ENCODE results near the gene FREY1. TPM values are rescaled to one million over a fixed set of nuclear protein-coding genes. Genes with fewer than 3 reads are reported as not detected.
A peak's percentile ranks its signal among the peaks of the same experiment; 100 is the strongest.

Gene FREY1
- total and polyA plus RNA-seq, 2 of the 8 experiments (the other 6 are each of a cell fraction or from before 2014, with no cell fraction given) = 0.32 to 1.1 TPM

DNA sequence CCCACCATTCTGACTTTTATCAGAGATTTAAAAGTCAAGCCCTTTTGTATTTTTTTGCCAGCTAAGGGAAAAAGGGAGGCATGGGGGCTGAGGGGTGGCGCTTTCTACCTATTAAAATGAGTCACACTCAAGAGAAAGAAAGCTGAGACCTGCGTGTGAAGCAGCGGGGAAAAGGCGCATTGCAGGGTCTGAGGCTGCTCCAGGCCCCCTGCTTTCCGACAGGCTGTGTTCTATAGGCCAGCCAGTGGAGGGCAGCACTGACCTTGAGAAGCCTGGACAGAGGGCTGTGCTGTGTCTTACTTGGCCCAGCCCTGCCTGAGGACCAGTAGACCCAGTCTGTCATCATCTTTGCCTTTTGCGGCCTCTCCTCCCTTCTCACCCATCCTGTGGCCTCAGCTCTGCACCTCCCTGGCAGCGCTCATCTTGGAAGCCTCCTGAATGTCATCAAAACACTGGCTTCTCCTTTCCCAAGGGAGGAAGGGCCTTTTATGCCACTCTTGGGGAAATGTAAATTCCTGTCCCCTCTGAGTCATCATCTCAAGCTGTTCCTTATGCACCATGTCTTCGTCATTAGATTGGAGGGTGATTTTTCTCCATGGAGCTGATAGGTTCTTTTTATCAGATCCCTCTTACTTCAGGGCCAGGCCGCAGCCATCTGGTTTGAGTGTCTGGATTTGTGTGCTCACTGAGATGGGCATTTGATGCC lies 34.3 kb downstream of the FREY1 start (continued):
- TF ChIP-seq, protein P1, sequence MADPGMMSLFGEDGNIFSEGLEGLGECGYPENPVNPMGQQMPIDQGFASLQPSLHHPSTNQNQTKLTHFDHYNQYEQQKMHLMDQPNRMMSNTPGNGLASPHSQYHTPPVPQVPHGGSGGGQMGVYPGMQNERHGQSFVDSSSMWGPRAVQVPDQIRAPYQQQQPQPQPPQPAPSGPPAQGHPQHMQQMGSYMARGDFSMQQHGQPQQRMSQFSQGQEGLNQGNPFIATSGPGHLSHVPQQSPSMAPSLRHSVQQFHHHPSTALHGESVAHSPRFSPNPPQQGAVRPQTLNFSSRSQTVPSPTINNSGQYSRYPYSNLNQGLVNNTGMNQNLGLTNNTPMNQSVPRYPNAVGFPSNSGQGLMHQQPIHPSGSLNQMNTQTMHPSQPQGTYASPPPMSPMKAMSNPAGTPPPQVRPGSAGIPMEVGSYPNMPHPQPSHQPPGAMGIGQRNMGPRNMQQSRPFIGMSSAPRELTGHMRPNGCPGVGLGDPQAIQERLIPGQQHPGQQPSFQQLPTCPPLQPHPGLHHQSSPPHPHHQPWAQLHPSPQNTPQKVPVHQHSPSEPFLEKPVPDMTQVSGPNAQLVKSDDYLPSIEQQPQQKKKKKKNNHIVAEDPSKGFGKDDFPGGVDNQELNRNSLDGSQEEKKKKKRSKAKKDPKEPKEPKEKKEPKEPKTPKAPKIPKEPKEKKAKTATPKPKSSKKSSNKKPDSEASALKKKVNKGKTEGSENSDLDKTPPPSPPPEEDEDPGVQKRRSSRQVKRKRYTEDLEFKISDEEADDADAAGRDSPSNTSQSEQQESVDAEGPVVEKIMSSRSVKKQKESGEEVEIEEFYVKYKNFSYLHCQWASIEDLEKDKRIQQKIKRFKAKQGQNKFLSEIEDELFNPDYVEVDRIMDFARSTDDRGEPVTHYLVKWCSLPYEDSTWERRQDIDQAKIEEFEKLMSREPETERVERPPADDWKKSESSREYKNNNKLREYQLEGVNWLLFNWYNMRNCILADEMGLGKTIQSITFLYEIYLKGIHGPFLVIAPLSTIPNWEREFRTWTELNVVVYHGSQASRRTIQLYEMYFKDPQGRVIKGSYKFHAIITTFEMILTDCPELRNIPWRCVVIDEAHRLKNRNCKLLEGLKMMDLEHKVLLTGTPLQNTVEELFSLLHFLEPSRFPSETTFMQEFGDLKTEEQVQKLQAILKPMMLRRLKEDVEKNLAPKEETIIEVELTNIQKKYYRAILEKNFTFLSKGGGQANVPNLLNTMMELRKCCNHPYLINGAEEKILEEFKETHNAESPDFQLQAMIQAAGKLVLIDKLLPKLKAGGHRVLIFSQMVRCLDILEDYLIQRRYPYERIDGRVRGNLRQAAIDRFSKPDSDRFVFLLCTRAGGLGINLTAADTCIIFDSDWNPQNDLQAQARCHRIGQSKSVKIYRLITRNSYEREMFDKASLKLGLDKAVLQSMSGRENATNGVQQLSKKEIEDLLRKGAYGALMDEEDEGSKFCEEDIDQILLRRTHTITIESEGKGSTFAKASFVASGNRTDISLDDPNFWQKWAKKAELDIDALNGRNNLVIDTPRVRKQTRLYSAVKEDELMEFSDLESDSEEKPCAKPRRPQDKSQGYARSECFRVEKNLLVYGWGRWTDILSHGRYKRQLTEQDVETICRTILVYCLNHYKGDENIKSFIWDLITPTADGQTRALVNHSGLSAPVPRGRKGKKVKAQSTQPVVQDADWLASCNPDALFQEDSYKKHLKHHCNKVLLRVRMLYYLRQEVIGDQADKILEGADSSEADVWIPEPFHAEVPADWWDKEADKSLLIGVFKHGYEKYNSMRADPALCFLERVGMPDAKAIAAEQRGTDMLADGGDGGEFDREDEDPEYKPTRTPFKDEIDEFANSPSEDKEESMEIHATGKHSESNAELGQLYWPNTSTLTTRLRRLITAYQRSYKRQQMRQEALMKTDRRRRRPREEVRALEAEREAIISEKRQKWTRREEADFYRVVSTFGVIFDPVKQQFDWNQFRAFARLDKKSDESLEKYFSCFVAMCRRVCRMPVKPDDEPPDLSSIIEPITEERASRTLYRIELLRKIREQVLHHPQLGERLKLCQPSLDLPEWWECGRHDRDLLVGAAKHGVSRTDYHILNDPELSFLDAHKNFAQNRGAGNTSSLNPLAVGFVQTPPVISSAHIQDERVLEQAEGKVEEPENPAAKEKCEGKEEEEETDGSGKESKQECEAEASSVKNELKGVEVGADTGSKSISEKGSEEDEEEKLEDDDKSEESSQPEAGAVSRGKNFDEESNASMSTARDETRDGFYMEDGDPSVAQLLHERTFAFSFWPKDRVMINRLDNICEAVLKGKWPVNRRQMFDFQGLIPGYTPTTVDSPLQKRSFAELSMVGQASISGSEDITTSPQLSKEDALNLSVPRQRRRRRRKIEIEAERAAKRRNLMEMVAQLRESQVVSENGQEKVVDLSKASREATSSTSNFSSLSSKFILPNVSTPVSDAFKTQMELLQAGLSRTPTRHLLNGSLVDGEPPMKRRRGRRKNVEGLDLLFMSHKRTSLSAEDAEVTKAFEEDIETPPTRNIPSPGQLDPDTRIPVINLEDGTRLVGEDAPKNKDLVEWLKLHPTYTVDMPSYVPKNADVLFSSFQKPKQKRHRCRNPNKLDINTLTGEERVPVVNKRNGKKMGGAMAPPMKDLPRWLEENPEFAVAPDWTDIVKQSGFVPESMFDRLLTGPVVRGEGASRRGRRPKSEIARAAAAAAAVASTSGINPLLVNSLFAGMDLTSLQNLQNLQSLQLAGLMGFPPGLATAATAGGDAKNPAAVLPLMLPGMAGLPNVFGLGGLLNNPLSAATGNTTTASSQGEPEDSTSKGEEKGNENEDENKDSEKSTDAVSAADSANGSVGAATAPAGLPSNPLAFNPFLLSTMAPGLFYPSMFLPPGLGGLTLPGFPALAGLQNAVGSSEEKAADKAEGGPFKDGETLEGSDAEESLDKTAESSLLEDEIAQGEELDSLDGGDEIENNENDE (IDR thresholded peaks at IDR 0.05; ENCODE audit: insufficient replicate concordance, low read length) = no peak
- no peak for TF ChIP-seq BCL11A (IDR thresholded peaks at IDR 0.05; ENCODE audit: low read depth in 2 of 2, low read length in 2 of 2)
- no peak for TF ChIP-seq PHF8 (conservative IDR thresholded peaks at IDR 0.05; ENCODE audit: low read depth, low read length)
- TF ChIP-seq RAD21 (IDR thresholded peaks at IDR 0.05 in 1 of 2, conservative IDR thresholded peaks at IDR 0.05 in 1 of 2; ENCODE audit: low read depth in 2 of 2, low read length in 2 of 2) = peak; percentile 96 to 97
- no peak for TF ChIP-seq HDAC2 (IDR thresholded peaks at IDR 0.05; ENCODE audit: borderline replicate concordance in 1 of 2, low read depth in 2 of 2, low read length in 2 of 2)
- TF ChIP-seq GTF2F1 (IDR thresholded peaks at IDR 0.05; ENCODE audit: borderline replicate concordance, low read depth, low read length) = no peak
- TF ChIP-seq SAP30 (IDR thresholded peaks at IDR 0.05; ENCODE audit: insufficient read depth, insufficient replicate concordance, low read length) = no peak
- TF ChIP-seq POLR2AphosphoS5 (IDR thresholded peaks at IDR 0.05; ENCODE audit: low read depth, low read length) = no peak
- TF ChIP-seq POLR2A (IDR thresholded peaks at IDR 0.05; ENCODE audit: control extremely low read depth in 1 of 2, low read depth in 2 of 2, low read length in 2 of 2) = no peak
